IMR-90 (cell line): ENCODE measurements around the gene ZBTB33.

Experiments used
- CEBPB ChIP-seq: IDR thresholded peaks from 2 replicates; pipeline ENCODE4 v1.6.1; 2012; ENCODE audit warnings: low read depth, low read length, improper control_type of control experiment
- CTCF ChIP-seq: conservative IDR thresholded peaks from 2 replicates; pipeline ENCODE4 v1.5.1; 2012; ENCODE audit warnings: mild to moderate bottlenecking, low read depth, low read length, improper control_type of control experiment
- FOS ChIP-seq: fragments of 150-350 bp; IDR thresholded peaks from 2 replicates; pipeline ENCODE4 v1.6.1; 2016; ENCODE audit warnings: low read depth, low read length
- MAZ ChIP-seq: IDR thresholded peaks from 2 replicates; pipeline ENCODE4 v1.6.1; 2012; ENCODE audit warnings: low read depth, mild to moderate bottlenecking, low read length, improper control_type of control experiment, moderate library complexity, borderline replicate concordance
- MXI1 ChIP-seq: IDR thresholded peaks from 2 replicates; pipeline ENCODE4 v1.6.1; 2012; ENCODE audit warnings: low read depth, mild to moderate bottlenecking, low read length, moderate library complexity, borderline replicate concordance
- POLR2A ChIP-seq: IDR thresholded peaks from 2 replicates; pipeline ENCODE4 v1.6.1; 2012; ENCODE audit warnings: mild to moderate bottlenecking, low read depth, low read length
- RAD21 ChIP-seq: IDR thresholded peaks from 2 replicates; pipeline ENCODE4 v1.6.1; 2012; ENCODE audit warnings: low read length, improper control_type of control experiment
- RCOR1 ChIP-seq: IDR thresholded peaks from 2 replicates; pipeline ENCODE4 v1.6.1; 2012; ENCODE audit warnings: mild to moderate bottlenecking, low read length, improper control_type of control experiment; ENCODE audit not compliant: insufficient replicate concordance
- RFX5 ChIP-seq: IDR thresholded peaks from 2 replicates; pipeline ENCODE4 v1.8.0; 2012; ENCODE audit warnings: low read depth, mild to moderate bottlenecking, low read length, moderate library complexity
- USF2 ChIP-seq: fragments of 150-350 bp; IDR thresholded peaks from 2 replicates; pipeline ENCODE4 v1.6.1; 2017; ENCODE audit warnings: mild to moderate bottlenecking, antibody characterized with exemption, low read length, low read depth

- no peak for TF ChIP-seq CTCF
- no peak for TF ChIP-seq FOS
- no peak for TF ChIP-seq RFX5
- TF ChIP-seq POLR2A, result no peak
- TF ChIP-seq MXI1, result no peak
- TF ChIP-seq RAD21, result no peak
- TF ChIP-seq MAZ, result no peak
- TF ChIP-seq CEBPB, result no peak
- no peak for TF ChIP-seq USF2
- no peak for TF ChIP-seq RCOR1
Measured at GRCh38 chrX:120281761-120282160, 31.1 kb downstream of the ZBTB33 start.
